ENCODE data around the gene ETV2.

The ETV2 gene

GRCh38 chr19:35620001-35620400 lies 21.5 kb upstream of the ETV2 start:
- Histone ChIP-seq H3K27ac (ENCODE audit: low read depth, low read length) (no peak overlapping the region), H3K79me2 (ENCODE audit: insufficient read depth, low read length) (no peaks in the 10 kb centered on the region), H3K36me3 (ENCODE audit: low read length) (no peaks in the 10 kb centered on the region), H3K4me2 (ENCODE audit: low read depth, low read length, poor library complexity, severe bottlenecking) (no peak overlapping the region), H3K9ac (ENCODE audit: low read length) (no peak overlapping the region), H2AFZ (ENCODE audit: low read depth, low read length, severe bottlenecking) (no peak overlapping the region), H3F3A (ENCODE audit: insufficient read depth) (peaks cover 2% of the 10 kb centered on the region; the same call in 1 of the 2 replicates), H3K27me3 (ENCODE audit: low read length) (no peaks in the 10 kb centered on the region), H3K4me3 (ENCODE audit: insufficient read depth, low read length, poor library complexity, severe bottlenecking) (no peak overlapping the region), H3K9me3 (ENCODE audit: insufficient read depth, low read length) (no peaks in the 10 kb centered on the region), H4K20me1 (ENCODE audit: low read depth, low read length) (no peaks in the 10 kb centered on the region), H3K9me2 (replicated peaks; ENCODE audit: insufficient read depth, low read length) (no peaks in the 10 kb centered on the region)
- no peak for TF ChIP-seq EZH2phosphoT487 (conservative IDR thresholded peaks at IDR 0.05; ENCODE audit: low read length)
- no peak for TF ChIP-seq CTCF (IDR thresholded peaks at IDR 0.05; ENCODE audit: insufficient read depth, low read length, poor library complexity, severe bottlenecking)

DNA sequence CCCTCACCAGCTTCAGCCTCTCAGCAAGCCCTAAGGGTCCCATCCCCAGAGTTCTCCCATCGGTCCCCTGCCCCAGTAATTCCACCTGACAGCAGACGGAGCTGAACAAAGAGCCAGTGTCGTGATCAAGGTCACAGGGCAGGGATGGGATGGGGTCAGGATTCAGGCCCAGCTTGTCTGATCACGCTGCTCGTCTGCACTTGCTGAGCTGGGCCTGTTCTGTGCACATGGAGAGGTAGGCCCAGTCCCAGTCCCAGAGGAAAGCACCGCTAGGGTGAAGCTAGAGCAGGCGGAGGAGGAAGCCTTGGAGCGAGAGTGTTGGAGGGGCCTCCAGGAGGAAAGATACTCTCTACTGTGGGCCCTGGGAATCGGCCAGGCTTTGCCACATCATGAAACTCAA lies 19.8 kb upstream of the ETV2 start:
- Histone ChIP-seq H3K9me2 (replicated peaks; ENCODE audit: insufficient read depth, low read length) (no peaks in the 10 kb centered on the region), H3K36me3 (ENCODE audit: low read length) (no peaks in the 10 kb centered on the region), H3K27me3 (ENCODE audit: low read length) (no peaks in the 10 kb centered on the region), H4K20me1 (ENCODE audit: low read depth, low read length) (no peaks in the 10 kb centered on the region), H3F3A (ENCODE audit: insufficient read depth) (peaks cover 7% of the 10 kb centered on the region; the same call in 1 of the 2 replicates), H3K9me3 (ENCODE audit: insufficient read depth, low read length) (no peaks in the 10 kb centered on the region), H2AFZ (ENCODE audit: low read depth, low read length, severe bottlenecking) (no peak overlapping the region), H3K9ac (ENCODE audit: low read length) (no peak overlapping the region), H3K79me2 (ENCODE audit: insufficient read depth, low read length) (no peaks in the 10 kb centered on the region), H3K4me3 (ENCODE audit: insufficient read depth, low read length, poor library complexity, severe bottlenecking) (no peak overlapping the region), H3K27ac (ENCODE audit: low read depth, low read length) (no peak overlapping the region), H3K4me2 (ENCODE audit: low read depth, low read length, poor library complexity, severe bottlenecking) (no peak overlapping the region)
- no peak for TF ChIP-seq CTCF (IDR thresholded peaks at IDR 0.05; ENCODE audit: insufficient read depth, low read length, poor library complexity, severe bottlenecking)
- no peak for TF ChIP-seq EZH2phosphoT487 (conservative IDR thresholded peaks at IDR 0.05; ENCODE audit: low read length)

DNA sequence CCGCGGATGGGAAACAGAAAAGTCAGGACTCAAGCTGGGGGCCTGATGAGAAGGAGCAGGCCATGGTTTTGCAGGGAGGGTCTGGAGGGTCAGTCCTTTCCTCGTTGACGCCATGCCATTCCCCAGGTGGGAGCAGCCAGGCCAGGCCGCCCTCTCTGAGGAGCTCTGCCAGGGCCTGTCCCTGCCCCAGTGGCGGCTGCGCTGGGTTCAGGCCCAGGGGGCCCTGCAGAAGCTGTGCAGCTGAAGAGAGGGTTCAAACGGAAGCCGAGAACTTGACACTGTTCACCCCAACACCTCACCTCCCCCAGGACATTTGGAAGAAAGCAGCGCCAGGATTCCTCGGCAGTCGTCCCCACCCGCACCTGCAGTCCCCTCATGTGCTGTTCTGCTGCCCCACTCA lies 18.8 kb upstream of the ETV2 start:
- no peak overlapping the region for H3K27ac ChIP-seq (ENCODE audit: low read depth, low read length)
- H3K79me2 ChIP-seq (ENCODE audit: insufficient read depth, low read length): no peaks in the 10 kb centered on the region
- no peaks in the 10 kb centered on the region for H3K36me3 ChIP-seq (ENCODE audit: low read length)
- TF ChIP-seq EZH2phosphoT487 (conservative IDR thresholded peaks at IDR 0.05; ENCODE audit: low read length) (no peak), CTCF (IDR thresholded peaks at IDR 0.05; ENCODE audit: insufficient read depth, low read length, poor library complexity, severe bottlenecking) (no peak)
- H2AFZ ChIP-seq (ENCODE audit: low read depth, low read length, severe bottlenecking): no peak overlapping the region
- H3F3A ChIP-seq (ENCODE audit: insufficient read depth): peaks cover 7% of the 10 kb centered on the region; the same call in 1 of the 2 replicates
- no peaks in the 10 kb centered on the region for H3K9me2 ChIP-seq (replicated peaks; ENCODE audit: insufficient read depth, low read length)
- H3K4me3 ChIP-seq (ENCODE audit: insufficient read depth, low read length, poor library complexity, severe bottlenecking): no peak overlapping the region
- H3K9ac ChIP-seq (ENCODE audit: low read length): no peak overlapping the region
- no peaks in the 10 kb centered on the region for H3K27me3 ChIP-seq (ENCODE audit: low read length)
- no peak overlapping the region for H3K4me2 ChIP-seq (ENCODE audit: low read depth, low read length, poor library complexity, severe bottlenecking)
- H4K20me1 ChIP-seq (ENCODE audit: low read depth, low read length): no peaks in the 10 kb centered on the region
- no peaks in the 10 kb centered on the region for H3K9me3 ChIP-seq (ENCODE audit: insufficient read depth, low read length)
